ENCODE measurements around the gene KCNG2.

The KCNG2 gene

GRCh38 chr18:79819968-79820351 lies 22.2 kb downstream of the KCNG2 start:
- no peak overlapping the region for H3K4me3 ChIP-seq (replicated peaks in 1 of 2; ENCODE audit: low read depth in 2 of 2, low read length in 2 of 2)
- peak in 1 of 2 donors; percentile 7 for DNase-seq (ENCODE audit: low read depth in 2 of 2)
- TF ChIP-seq CTCF (IDR thresholded peaks at IDR 0.05; ENCODE audit: low read depth, low read length), result no peak

- H3K4me3 ChIP-seq (replicated peaks in 1 of 2; ENCODE audit: low read depth in 2 of 2, low read length in 2 of 2), result no peak overlapping the region
- peak in 1 of 2 donors; percentile 10 for DNase-seq (ENCODE audit: low read depth in 2 of 2)
- no peak for TF ChIP-seq CTCF (IDR thresholded peaks at IDR 0.05; ENCODE audit: low read depth, low read length)
Observed at GRCh38 chr18:79823120-79823519, 25.4 kb downstream of the KCNG2 start.

- TF ChIP-seq CTCF (IDR thresholded peaks at IDR 0.05; ENCODE audit: low read depth, low read length), result no peak
- H3K4me3 ChIP-seq (replicated peaks in 1 of 2; ENCODE audit: low read depth in 2 of 2, low read length in 2 of 2), result no peak overlapping the region
- no peak for DNase-seq (ENCODE audit: low read depth in 2 of 2)
Observed at GRCh38 chr18:79825913-79826312, 28.2 kb downstream of the KCNG2 start.

- DNase-seq (ENCODE audit: low read depth in 2 of 2), result no peak
- no peak overlapping the region for H3K4me3 ChIP-seq (replicated peaks in 1 of 2; ENCODE audit: low read depth in 2 of 2, low read length in 2 of 2)
Observed at GRCh38 chr18:79826966-79827365, 29.2 kb downstream of the KCNG2 start.

GRCh38 chr18:79828258-79828657 lies 30.5 kb downstream of the KCNG2 start:
- H3K4me3 ChIP-seq (replicated peaks in 1 of 2; ENCODE audit: low read depth in 2 of 2, low read length in 2 of 2), result no peak overlapping the region
- DNase-seq (ENCODE audit: low read depth in 2 of 2), result no peak
- no peak for TF ChIP-seq CTCF (IDR thresholded peaks at IDR 0.05; ENCODE audit: low read depth, low read length)

More at GRCh38 chr18:79826966-79827365, 29.2 kb downstream of the KCNG2 start:
- no peak for TF ChIP-seq CTCF (IDR thresholded peaks at IDR 0.05; ENCODE audit: low read depth, low read length)

- no peak overlapping the region for H3K4me3 ChIP-seq (replicated peaks in 1 of 2; ENCODE audit: low read depth in 2 of 2, low read length in 2 of 2)
- DNase-seq (ENCODE audit: low read depth in 2 of 2), result no peak
- TF ChIP-seq CTCF (IDR thresholded peaks at IDR 0.05; ENCODE audit: low read depth, low read length), result no peak
Observed at GRCh38 chr18:79829136-79829854, 31.6 kb downstream of the KCNG2 start.

- no peak overlapping the region for H3K4me3 ChIP-seq (replicated peaks in 1 of 2; ENCODE audit: low read depth in 2 of 2, low read length in 2 of 2)
- no peak for TF ChIP-seq CTCF (IDR thresholded peaks at IDR 0.05; ENCODE audit: low read depth, low read length)
- no peak for DNase-seq (ENCODE audit: low read depth in 2 of 2)
Observed at GRCh38 chr18:79832169-79832568, 34.4 kb downstream of the KCNG2 start.

Measured in cardiac fibroblast (primary cell).